Vagina (tissue), 2 donors: ENCODE measurements around the gene CSNK1G3. TPM values are rescaled to one million over a fixed set of nuclear protein-coding genes. Genes with fewer than 3 reads are reported as not detected.

ENCODE experiments used
- DNase-seq, 2 donors: peaks; one replicate each; pipeline ENCODE4 v3.0.0-alpha.2; 2017; ENCODE audit errors: extremely low spot score in 2 of 2
- H3K27ac ChIP-seq: fragments of 200-600 bp; sonication (generic); one replicate; pipeline ENCODE4 v1.5.1; 2019
- H3K27me3 ChIP-seq: fragments of 200-600 bp; sonication (generic); one replicate; pipeline ENCODE4 v1.5.1; 2019
- H3K36me3 ChIP-seq, 2 donors: fragments of 200-600 bp; sonication (generic); one replicate each; pipeline ENCODE4 v1.5.1; 2017 to 2019
- H3K4me1 ChIP-seq: fragments of 200-600 bp; sonication (generic); one replicate; pipeline ENCODE4 v1.5.1; 2019
- H3K4me3 ChIP-seq, 2 donors: fragments of 200-600 bp; sonication (generic); 1 replicate in 1 of 2; 2 replicates in 1 of 2; pipeline ENCODE4 v1.5.1; 2016 to 2019
- H3K9me3 ChIP-seq: fragments of 200-600 bp; sonication (generic); one replicate; pipeline ENCODE4 v1.5.1; 2019
- POLR2A ChIP-seq, 2 donors: fragments of 450-650 bp; IDR thresholded peaks; one replicate each; pipeline ENCODE4 v1.6.1; 2017; ENCODE audit warnings: antibody characterized with exemption in 2 of 2, mild to moderate bottlenecking in 2 of 2, moderate library complexity in 2 of 2
- POLR2AphosphoS5 ChIP-seq, 2 donors: sonication (generic); formaldehyde crosslinking; IDR thresholded peaks; one replicate each; pipeline ENCODE4 v1.9.0; 2017; ENCODE audit warnings: antibody characterized with exemption in 2 of 2, mild to moderate bottlenecking in 2 of 2, low read depth in 1 of 2; ENCODE audit not compliant: insufficient read depth in 1 of 2
- intact Hi-C: fragments of 100-400 bp; cut with DNase I; formaldehyde crosslinking; loops from one replicate; pipeline ENCODE4 v1.15.1; 2023
- total RNA-seq: library from RNA; depleted of rRNA; stranded (reverse); fragments of >200 nt; gene quantifications from one replicate; pipeline ENCODE4 v1.2.3, GENCODE V29; 2016
- TF ChIP-seq, protein P1 (sequence below), 3 experiments: fragments of 450-650 bp in 2 of 3; fragments of 200-600 bp in 1 of 3; sonication (generic) in 1 of 3; IDR thresholded peaks; one replicate each; pipeline ENCODE4 v1.5.1; 2017 to 2019; ENCODE audit warnings: antibody characterized with exemption in 3 of 3, mild to moderate bottlenecking in 2 of 3, moderate library complexity in 2 of 3

Gene CSNK1G3
- total RNA-seq, 1 donor from 2014 or later, result 34.4 TPM

DNA sequence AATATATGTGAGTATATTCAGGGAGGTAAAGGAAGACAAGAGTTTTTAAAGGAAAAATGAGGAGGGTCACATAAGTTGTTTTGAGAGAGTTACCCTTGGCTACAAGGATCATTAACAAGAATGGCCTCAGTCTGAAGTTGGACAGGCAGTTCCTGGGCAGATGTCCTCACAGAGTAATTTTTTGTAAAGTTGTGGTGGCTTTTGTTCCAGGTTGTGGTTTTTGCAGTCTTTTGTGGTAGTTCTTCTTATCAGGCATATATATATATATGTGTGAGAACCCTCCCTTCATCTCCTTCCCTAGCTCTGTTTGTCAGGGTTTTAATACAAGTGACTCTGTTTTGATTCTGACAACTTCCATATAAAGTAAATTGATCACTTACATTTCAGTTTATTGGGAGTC, 60.0 kb downstream of the CSNK1G3 start:
- no peak overlapping the region for H3K27ac ChIP-seq
- H3K27me3 ChIP-seq, result no peaks in the 10 kb centered on the region
- DNase-seq, result no peak
- no peaks in the 10 kb centered on the region for H3K9me3 ChIP-seq
- TF ChIP-seq POLR2AphosphoS5 (IDR thresholded peaks at IDR 0.05; ENCODE audit: insufficient read depth in 1 of 2, low read depth in 1 of 2), result no peak
- TF ChIP-seq, protein P1, sequence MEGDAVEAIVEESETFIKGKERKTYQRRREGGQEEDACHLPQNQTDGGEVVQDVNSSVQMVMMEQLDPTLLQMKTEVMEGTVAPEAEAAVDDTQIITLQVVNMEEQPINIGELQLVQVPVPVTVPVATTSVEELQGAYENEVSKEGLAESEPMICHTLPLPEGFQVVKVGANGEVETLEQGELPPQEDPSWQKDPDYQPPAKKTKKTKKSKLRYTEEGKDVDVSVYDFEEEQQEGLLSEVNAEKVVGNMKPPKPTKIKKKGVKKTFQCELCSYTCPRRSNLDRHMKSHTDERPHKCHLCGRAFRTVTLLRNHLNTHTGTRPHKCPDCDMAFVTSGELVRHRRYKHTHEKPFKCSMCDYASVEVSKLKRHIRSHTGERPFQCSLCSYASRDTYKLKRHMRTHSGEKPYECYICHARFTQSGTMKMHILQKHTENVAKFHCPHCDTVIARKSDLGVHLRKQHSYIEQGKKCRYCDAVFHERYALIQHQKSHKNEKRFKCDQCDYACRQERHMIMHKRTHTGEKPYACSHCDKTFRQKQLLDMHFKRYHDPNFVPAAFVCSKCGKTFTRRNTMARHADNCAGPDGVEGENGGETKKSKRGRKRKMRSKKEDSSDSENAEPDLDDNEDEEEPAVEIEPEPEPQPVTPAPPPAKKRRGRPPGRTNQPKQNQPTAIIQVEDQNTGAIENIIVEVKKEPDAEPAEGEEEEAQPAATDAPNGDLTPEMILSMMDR (IDR thresholded peaks at IDR 0.05), result no peak
- TF ChIP-seq POLR2A (IDR thresholded peaks at IDR 0.05), result no peak
- H3K36me3 ChIP-seq, result peaks cover 0 to 15% of the 10 kb centered on the region in 2 donors
- H3K4me3 ChIP-seq, result no peak overlapping the region
- no peaks in the 10 kb centered on the region for H3K4me1 ChIP-seq
- intact Hi-C loops, result no loop called here

DNA sequence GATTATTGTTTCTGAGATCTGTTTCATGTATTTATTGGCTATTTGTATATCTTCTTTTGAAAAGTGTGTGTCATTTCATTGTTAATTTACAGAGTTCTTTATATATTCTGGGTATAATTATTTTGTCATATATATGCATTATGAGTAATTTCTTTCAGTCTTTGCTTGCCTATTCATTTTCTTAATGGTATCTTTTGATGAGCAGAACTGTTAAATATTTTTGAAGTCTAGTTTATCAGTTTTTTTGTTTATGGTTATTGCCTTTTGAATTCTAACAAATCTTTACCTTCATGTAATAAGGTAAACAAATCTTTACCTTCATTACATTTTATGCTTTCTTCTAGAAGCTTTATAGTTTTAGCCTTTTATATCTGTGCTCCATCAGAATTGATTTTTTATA, 66.4 kb downstream of the CSNK1G3 start:
- Histone ChIP-seq H3K4me3 (no peak overlapping the region), H3K27ac (no peak overlapping the region), H3K4me1 (no peaks in the 10 kb centered on the region), H3K9me3 (no peaks in the 10 kb centered on the region), H3K27me3 (no peaks in the 10 kb centered on the region), H3K36me3 (peaks cover 0 to 22% of the 10 kb centered on the region in 2 donors)
- DNase-seq, result no peak
- no peak for TF ChIP-seq POLR2AphosphoS5 (IDR thresholded peaks at IDR 0.05; ENCODE audit: insufficient read depth in 1 of 2, low read depth in 1 of 2)
- TF ChIP-seq, protein P1 (IDR thresholded peaks at IDR 0.05), result no peak
- TF ChIP-seq POLR2A (IDR thresholded peaks at IDR 0.05), result no peak
- intact Hi-C loops, result no loop called here

DNA sequence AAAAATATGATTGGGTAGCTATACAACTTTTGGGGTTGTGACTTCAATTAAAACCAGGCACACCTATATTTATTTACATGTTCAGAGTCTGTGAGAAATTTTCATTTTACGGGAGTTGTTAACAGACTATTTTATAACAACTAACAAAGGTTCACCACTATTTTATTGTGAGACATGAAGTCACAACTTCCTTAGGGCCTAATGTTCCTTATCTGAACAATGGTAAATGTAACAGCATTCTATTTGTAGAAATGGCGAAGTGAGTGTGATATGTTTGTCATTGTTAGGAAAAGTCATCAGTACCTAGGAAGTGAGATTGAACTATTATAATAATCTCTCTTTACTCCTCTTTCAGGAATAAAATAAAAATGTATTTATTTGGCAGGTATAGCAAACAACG, 67.4 kb downstream of the CSNK1G3 start:
- no peak overlapping the region for H3K27ac ChIP-seq

DNA sequence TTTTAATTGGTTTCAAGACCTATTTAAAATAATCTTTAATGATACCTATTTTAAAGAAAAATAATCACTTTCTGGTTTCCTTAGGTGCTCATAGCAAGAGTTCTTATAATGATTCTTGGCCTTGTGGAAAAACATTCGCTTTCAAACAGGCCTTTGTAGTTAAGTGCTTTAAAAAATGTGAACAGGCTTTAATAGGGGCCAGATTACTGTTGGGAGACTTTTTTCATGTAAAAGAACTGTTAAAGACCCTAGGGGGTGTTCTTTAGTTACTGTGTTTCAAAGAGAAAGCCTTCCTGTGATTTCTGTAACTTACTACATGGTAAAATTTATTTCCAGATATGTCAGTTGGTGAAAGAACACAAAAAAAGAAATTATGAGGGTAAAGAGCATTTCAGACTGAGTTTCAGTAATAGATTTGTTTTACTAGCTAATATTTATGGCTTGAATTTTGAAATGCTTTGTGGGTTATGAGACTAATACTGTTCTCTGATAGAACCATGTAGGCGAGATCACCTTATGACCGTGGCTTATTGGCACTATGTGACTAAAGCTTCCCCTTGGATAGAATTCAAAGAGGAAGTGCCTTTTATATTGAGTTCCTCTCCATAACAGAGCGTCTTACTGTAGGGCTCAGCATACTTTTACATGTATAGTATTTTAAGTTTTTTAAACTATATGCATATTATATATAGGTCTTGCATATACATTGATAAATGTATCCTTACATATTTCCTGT, 70.7 kb downstream of the CSNK1G3 start:
- no peaks in the 10 kb centered on the region for H3K4me1 ChIP-seq
- DNase-seq, result no peak
- no peak overlapping the region for H3K4me3 ChIP-seq
- H3K36me3 ChIP-seq, result peaks cover 0 to 2% of the 10 kb centered on the region in 2 donors
- H3K9me3 ChIP-seq, result no peaks in the 10 kb centered on the region
- H3K27ac ChIP-seq, result no peak overlapping the region
- TF ChIP-seq POLR2AphosphoS5 (IDR thresholded peaks at IDR 0.05; ENCODE audit: insufficient read depth in 1 of 2, low read depth in 1 of 2) (no peak), POLR2A (IDR thresholded peaks at IDR 0.05) (no peak)
- TF ChIP-seq, protein P1 (IDR thresholded peaks at IDR 0.05), result no peak
- intact Hi-C loops, result no loop called here
- H3K27me3 ChIP-seq, result no peaks in the 10 kb centered on the region

More for the DNA sequence above, 67.4 kb downstream of the CSNK1G3 start:
- no peak overlapping the region for H3K4me3 ChIP-seq
- H3K9me3 ChIP-seq, result no peaks in the 10 kb centered on the region
- no peaks in the 10 kb centered on the region for H3K27me3 ChIP-seq
- no peak for DNase-seq
- intact Hi-C loops, result no loop called here
- TF ChIP-seq, protein P1 (IDR thresholded peaks at IDR 0.05), result no peak
- no peak for TF ChIP-seq POLR2AphosphoS5 (IDR thresholded peaks at IDR 0.05; ENCODE audit: insufficient read depth in 1 of 2, low read depth in 1 of 2)
- no peak for TF ChIP-seq POLR2A (IDR thresholded peaks at IDR 0.05)
- H3K36me3 ChIP-seq, result peaks cover 0 to 13% of the 10 kb centered on the region in 2 donors
- H3K4me1 ChIP-seq, result no peaks in the 10 kb centered on the region

DNA sequence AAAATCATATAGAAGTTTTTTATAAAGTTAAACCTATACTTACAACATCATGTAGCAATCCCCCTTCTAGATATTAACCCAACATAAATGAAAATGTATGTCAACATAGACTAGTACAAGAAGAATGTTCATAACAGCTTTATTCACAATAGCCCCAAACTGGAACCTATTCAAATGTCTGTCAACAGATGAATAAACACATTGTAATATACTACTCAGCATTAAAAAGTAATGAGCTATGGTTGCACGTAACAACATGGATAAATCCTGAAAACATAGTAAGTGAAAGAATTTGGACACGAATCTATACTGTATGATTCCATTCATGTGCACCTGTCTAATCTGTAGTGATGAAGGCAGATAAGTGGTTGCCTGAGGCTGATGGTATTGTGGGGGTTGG, 73.9 kb downstream of the CSNK1G3 start:
- Histone ChIP-seq H3K4me3 (no peak overlapping the region), H3K27ac (no peak overlapping the region), H3K27me3 (no peaks in the 10 kb centered on the region), H3K9me3 (no peaks in the 10 kb centered on the region), H3K36me3 (no peaks in the 10 kb centered on the region), H3K4me1 (no peaks in the 10 kb centered on the region)
- intact Hi-C loops, result no loop called here
- DNase-seq, result no peak
- TF ChIP-seq POLR2A (IDR thresholded peaks at IDR 0.05), result no peak
- TF ChIP-seq POLR2AphosphoS5 (IDR thresholded peaks at IDR 0.05; ENCODE audit: insufficient read depth in 1 of 2, low read depth in 1 of 2), result no peak
- TF ChIP-seq, protein P1 (IDR thresholded peaks at IDR 0.05), result no peak
